ENCODE results near the gene COPB1. TPM values are rescaled to one million over a fixed set of nuclear protein-coding genes. Genes with fewer than 3 reads are reported as not detected.

COPB1 gene
- total and polyA plus RNA-seq, 9 of the 15 experiments (the other 6 are each of a cell fraction or from before 2014, with no cell fraction given) = 64.7 to 188 (median 91.6) TPM

GRCh38 chr11:14538271-14538925 is 38.8 kb upstream of the COPB1 start (continued):
- TF ChIP-seq, protein P1, sequence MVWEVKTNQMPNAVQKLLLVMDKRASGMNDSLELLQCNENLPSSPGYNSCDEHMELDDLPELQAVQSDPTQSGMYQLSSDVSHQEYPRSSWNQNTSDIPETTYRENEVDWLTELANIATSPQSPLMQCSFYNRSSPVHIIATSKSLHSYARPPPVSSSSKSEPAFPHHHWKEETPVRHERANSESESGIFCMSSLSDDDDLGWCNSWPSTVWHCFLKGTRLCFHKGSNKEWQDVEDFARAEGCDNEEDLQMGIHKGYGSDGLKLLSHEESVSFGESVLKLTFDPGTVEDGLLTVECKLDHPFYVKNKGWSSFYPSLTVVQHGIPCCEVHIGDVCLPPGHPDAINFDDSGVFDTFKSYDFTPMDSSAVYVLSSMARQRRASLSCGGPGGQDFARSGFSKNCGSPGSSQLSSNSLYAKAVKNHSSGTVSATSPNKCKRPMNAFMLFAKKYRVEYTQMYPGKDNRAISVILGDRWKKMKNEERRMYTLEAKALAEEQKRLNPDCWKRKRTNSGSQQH (CRISPR knock-in tag; IDR thresholded peaks at IDR 0.05) = no peak

GRCh38 chr11:14537134-14537599 is 37.6 kb upstream of the COPB1 start:
- peak; percentile 83 for FAIRE-seq
- no peak overlapping the region for H3K4me3 ChIP-seq
- TF ChIP-seq SREBF1 (IDR thresholded peaks at IDR 0.05; ENCODE audit: borderline replicate concordance, low read depth, low read length) (no peak), SAP30 (IDR thresholded peaks at IDR 0.05; ENCODE audit: borderline replicate concordance, insufficient read depth, low read depth, low read length, poor library complexity, severe bottlenecking) (no peak), SMC3 (conservative IDR thresholded peaks at IDR 0.05; ENCODE audit: insufficient read depth, low read depth, low read length) (no peak), CBX8 (IDR thresholded peaks at IDR 0.05; ENCODE audit: borderline replicate concordance, extremely low read depth, low read depth, low read length, poor library complexity, severe bottlenecking) (no peak), HNRNPH1 (optimal IDR thresholded peaks at IDR 0.05; ENCODE audit: low read depth, low read length) (no peak), CBFB (CRISPR knock-in tag; IDR thresholded peaks at IDR 0.05) (no peak), ERF (CRISPR knock-in tag; IDR thresholded peaks at IDR 0.05) (no peak), ZNF232 (CRISPR knock-in tag; IDR thresholded peaks at IDR 0.05) (no peak), HNRNPUL1 (IDR thresholded peaks at IDR 0.05; ENCODE audit: low read length) (no peak), EP400 (IDR thresholded peaks at IDR 0.05) (peak; percentile 42; the same call in 1 of the 2 replicates), MEIS2 (IDR thresholded peaks at IDR 0.05; ENCODE audit: partially characterized antibody) (no peak), TFAP4 (CRISPR knock-in tag; IDR thresholded peaks at IDR 0.05; ENCODE audit: borderline replicate concordance) (no peak), TSC22D4 (tag; IDR thresholded peaks at IDR 0.05) (no peak), PCBP2 (IDR thresholded peaks at IDR 0.05; ENCODE audit: low read depth, low read length, poor library complexity, severe bottlenecking) (no peak), ZNF384 (IDR thresholded peaks at IDR 0.05; ENCODE audit: low read depth, low read length) (0 out of 2 replicates have a peak, but pooled peaks have one; percentile 67), MTA1 (IDR thresholded peaks at IDR 0.05; ENCODE audit: borderline replicate concordance) (no peak), PYGO2 (tag; IDR thresholded peaks at IDR 0.05) (no peak)

More at GRCh38 chr11:14537134-14537599, 37.6 kb upstream of the COPB1 start:
- WGBS (ENCODE audit: insufficient coverage, low coverage, missing lambda C conversion rate) = 1% methylated on average over 5 of the region's 5 CpGs
- Histone ChIP-seq H3K27me3 (ENCODE audit: control insufficient read depth in 2 of 2, insufficient read depth in 2 of 2, low read length in 2 of 2) (no peaks in the 10 kb centered on the region), H3K36me3 (ENCODE audit: control insufficient read depth, insufficient read depth, low read length) (peaks cover 5% of the 10 kb centered on the region; the same call in 2 of the 3 replicates), H4K20me1 (replicated peaks; ENCODE audit: control insufficient read depth, insufficient read depth, low read length) (no peaks in the 10 kb centered on the region), H3K9me1 (ENCODE audit: control insufficient read depth, insufficient read depth, low read length) (no peaks in the 10 kb centered on the region), H2AFZ (ENCODE audit: low read depth, low read length) (peak overlapping the region; percentile 77), H3K9ac (ENCODE audit: insufficient read depth in 1 of 2, low read depth in 2 of 2, low read length in 2 of 2) (no peak overlapping the region), H3K79me2 (ENCODE audit: control insufficient read depth, insufficient read depth, low read length) (0 out of 3 replicates have a peak, but pooled peaks cover 2% of the 10 kb centered on the region), H3K4me2 (ENCODE audit: insufficient read depth, low read length) (no peak overlapping the region), H3K9me3 (replicated peaks; ENCODE audit: control insufficient read depth, insufficient read depth, low read depth, low read length) (no peaks in the 10 kb centered on the region), H3K4me1 (replicated peaks in 1 of 2; ENCODE audit: control insufficient read depth in 2 of 2, insufficient read depth in 2 of 2, low read length in 2 of 2) (peaks cover 0 to 7% of the 10 kb centered on the region in 2 experiments; a peak in 3 of 5 replicates), H3K27ac (ENCODE audit: extremely low read depth, low read depth, low read length) (peak overlapping the region; percentile 14; the same call in 1 of the 3 replicates)
- DNase-seq (ENCODE audit: extremely low read depth in 1 of 4, low spot score in 3 of 4) (peak; percentile 54 to 64 (median 61)), ATAC-seq (peak; percentile 80)
- in situ Hi-C loops (cut with MboI) = no loop called here
- POLR2A ChIA-PET = no interaction called here
- intact Hi-C loops (cut with micrococcal nuclease) = loop anchor here (1.0 to 5.0 kb wide), 4 partner anchors 105 to 370 kb away; partner anchors contain the start of gene PDE3B
- CTCF ChIA-PET (ENCODE audit: low intra/inter-chr PET ratio) = interaction anchor here (0.6 kb wide), 1 partner anchor 371 kb away, joined by 3 read pairs; no protein-coding TSS in a partner anchor
- no TSS peak for BruUV-seq (replicated peaks)

Measured in K562 (cell line).